SK-N-SH treated with all-trans-retinoic acid at 6 μM for 48 hours (cell line): ENCODE measurements around the gene ESCO1.

Experiments
- CSRNP3 ChIP-seq: fragments of 250-450 bp; sonication (Bioruptor Pico); IDR thresholded peaks from 2 replicates; pipeline ENCODE4 v1.5.1; 2021; ENCODE audit warnings: mild to moderate bottlenecking, moderate library complexity
- GLIS3 ChIP-seq: fragments of 250-450 bp; sonication (Bioruptor Pico); IDR thresholded peaks from 2 replicates; pipeline ENCODE4 v1.5.0; 2020; ENCODE audit warnings: mild to moderate bottlenecking, moderate library complexity
- OSR1 ChIP-seq: fragments of 250-450 bp; sonication (Bioruptor Pico); IDR thresholded peaks from 2 replicates; pipeline ENCODE4 v1.8.0; 2022; ENCODE audit warnings: moderate library complexity, mild to moderate bottlenecking, inconsistent platforms
- PATZ1 ChIP-seq: fragments of 250-450 bp; sonication (Bioruptor Pico); IDR thresholded peaks from 2 replicates; pipeline ENCODE4 v1.8.0; 2020; ENCODE audit warnings: mild to moderate bottlenecking, moderate library complexity, borderline replicate concordance
- POU6F1 ChIP-seq: fragments of 250-450 bp; sonication (Bioruptor Pico); IDR thresholded peaks from 2 replicates; pipeline ENCODE4 v1.8.0; 2021; ENCODE audit warnings: low read depth, mild to moderate bottlenecking, moderate library complexity, borderline replicate concordance
- TCF4 ChIP-seq: fragments of 250-450 bp; sonication (Bioruptor Pico); IDR thresholded peaks from 2 replicates; pipeline ENCODE4 v1.8.0; 2021; ENCODE audit warnings: mild to moderate bottlenecking, moderate library complexity, borderline replicate concordance
- TOX ChIP-seq: fragments of 250-450 bp; sonication (Bioruptor Pico); IDR thresholded peaks from 2 replicates; pipeline ENCODE4 v1.8.0; 2021; ENCODE audit warnings: mild to moderate bottlenecking, moderate library complexity, borderline replicate concordance
- ZFP3 ChIP-seq: fragments of 250-450 bp; sonication (Bioruptor Pico); IDR thresholded peaks from 2 replicates; pipeline ENCODE4 v1.5.0; 2020; ENCODE audit warnings: mild to moderate bottlenecking, moderate library complexity
- ZFP30 ChIP-seq: fragments of 450-650 bp; formaldehyde crosslinking; IDR thresholded peaks from 2 replicates; pipeline ENCODE4 v1.5.0; 2022; ENCODE audit warnings: mild to moderate bottlenecking, moderate library complexity
- ZNF565 ChIP-seq: fragments of 450-650 bp; formaldehyde crosslinking; conservative IDR thresholded peaks from 2 replicates; pipeline ENCODE4 v1.5.0; 2020; ENCODE audit warnings: low read depth, mild to moderate bottlenecking, moderate library complexity
- ZNF8 ChIP-seq: fragments of 450-650 bp; formaldehyde crosslinking; IDR thresholded peaks from 2 replicates; pipeline ENCODE4 v1.5.0; 2020; ENCODE audit warnings: mild to moderate bottlenecking, moderate library complexity
- TF ChIP-seq, protein P1 (sequence below): fragments of 250-450 bp; sonication (Bioruptor Pico); IDR thresholded peaks from 2 replicates; pipeline ENCODE4 v1.5.0; 2020; ENCODE audit warnings: mild to moderate bottlenecking, moderate library complexity

DNA sequence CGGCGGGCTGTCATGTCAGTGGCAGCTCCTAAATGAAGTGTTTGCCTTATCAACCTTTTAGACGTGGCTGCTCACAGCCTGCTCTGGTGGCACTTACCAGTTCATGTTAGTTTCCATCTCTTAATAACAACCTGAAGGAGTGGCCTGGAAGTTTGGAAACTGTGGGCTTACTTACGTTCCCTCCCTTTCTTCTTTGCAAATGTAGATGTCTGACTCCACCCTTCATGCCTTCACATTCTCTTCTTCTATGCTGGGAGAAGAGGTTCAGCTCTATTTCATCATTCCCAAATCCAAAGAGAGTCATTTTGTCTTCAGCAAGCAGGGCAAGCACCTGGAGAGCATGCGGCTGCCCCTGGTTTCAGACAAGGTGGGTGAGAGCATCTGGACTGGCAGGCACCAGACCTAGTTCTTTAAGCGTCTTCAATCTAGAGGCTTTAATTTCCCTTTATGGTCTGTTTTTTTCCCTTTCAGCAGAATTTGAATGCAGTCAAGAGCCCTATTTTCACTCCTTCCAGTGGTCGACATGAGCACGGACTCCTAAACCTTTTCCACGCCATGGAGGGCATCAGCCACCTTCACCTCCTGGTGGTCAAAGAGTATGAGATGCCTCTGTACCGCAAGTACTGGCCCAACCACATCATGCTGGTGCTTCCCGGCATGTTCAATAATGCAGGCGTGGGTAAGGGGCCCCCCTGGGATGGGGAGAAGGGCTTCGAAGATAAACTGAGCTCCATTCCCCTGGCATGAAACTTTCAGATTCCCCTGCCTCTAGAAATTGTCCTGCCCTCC is 92.4 kb downstream of the ESCO1 start:
- TF ChIP-seq ZNF8 (CRISPR knock-in tag) (no peak), ZFP3 (CRISPR knock-in tag) (no peak), OSR1 (CRISPR knock-in tag) (no peak), PATZ1 (CRISPR knock-in tag) (no peak), POU6F1 (CRISPR knock-in tag) (no peak), ZFP30 (CRISPR knock-in tag) (no peak), TCF4 (no peak), ZNF565 (CRISPR knock-in tag) (no peak), CSRNP3 (no peak), GLIS3 (CRISPR knock-in tag) (no peak), TOX (CRISPR knock-in tag) (no peak)
- TF ChIP-seq, protein P1, sequence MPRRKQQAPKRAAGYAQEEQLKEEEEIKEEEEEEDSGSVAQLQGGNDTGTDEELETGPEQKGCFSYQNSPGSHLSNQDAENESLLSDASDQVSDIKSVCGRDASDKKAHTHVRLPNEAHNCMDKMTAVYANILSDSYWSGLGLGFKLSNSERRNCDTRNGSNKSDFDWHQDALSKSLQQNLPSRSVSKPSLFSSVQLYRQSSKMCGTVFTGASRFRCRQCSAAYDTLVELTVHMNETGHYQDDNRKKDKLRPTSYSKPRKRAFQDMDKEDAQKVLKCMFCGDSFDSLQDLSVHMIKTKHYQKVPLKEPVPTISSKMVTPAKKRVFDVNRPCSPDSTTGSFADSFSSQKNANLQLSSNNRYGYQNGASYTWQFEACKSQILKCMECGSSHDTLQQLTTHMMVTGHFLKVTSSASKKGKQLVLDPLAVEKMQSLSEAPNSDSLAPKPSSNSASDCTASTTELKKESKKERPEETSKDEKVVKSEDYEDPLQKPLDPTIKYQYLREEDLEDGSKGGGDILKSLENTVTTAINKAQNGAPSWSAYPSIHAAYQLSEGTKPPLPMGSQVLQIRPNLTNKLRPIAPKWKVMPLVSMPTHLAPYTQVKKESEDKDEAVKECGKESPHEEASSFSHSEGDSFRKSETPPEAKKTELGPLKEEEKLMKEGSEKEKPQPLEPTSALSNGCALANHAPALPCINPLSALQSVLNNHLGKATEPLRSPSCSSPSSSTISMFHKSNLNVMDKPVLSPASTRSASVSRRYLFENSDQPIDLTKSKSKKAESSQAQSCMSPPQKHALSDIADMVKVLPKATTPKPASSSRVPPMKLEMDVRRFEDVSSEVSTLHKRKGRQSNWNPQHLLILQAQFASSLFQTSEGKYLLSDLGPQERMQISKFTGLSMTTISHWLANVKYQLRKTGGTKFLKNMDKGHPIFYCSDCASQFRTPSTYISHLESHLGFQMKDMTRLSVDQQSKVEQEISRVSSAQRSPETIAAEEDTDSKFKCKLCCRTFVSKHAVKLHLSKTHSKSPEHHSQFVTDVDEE (CRISPR knock-in tag), result no peak
